Measurements from ENCODE around the gene SOX13. TPM values are rescaled to one million over a fixed set of nuclear protein-coding genes. Genes with fewer than 3 reads are reported as not detected.

Gene SOX13
- polyA plus RNA-seq, 4 donors, result 39.3 to 70.2 (median 51.6) TPM

GRCh38 chr1:204176049-204176448, 103.1 kb downstream of the SOX13 start:
- DNase-seq (ENCODE audit: low read depth in 4 of 4, low spot score in 2 of 4), result no peak

DNA sequence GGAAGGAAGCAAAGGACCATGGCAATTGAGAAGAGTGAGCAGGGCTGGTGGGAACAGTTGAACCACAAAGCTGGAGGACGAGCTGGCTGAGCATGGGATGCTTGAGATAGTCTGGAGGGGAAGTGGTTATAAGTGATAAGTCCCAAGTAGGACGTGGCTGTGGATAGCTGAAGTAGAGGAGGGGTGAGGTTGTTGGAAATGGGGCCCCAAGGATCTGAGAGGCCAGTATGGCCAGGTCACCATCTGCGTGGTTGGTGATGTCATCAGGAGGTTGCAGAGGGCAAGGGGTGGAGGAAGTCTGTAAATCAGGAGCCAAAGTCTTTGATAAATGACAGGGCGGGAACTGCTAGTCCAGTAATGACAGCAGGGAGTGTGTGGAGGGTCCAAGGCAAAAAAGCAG, 104.2 kb downstream of the SOX13 start:
- no peak for DNase-seq (ENCODE audit: low read depth in 4 of 4, low spot score in 2 of 4)

Other genes starting within 250 kb of the SOX13 start
- gene SNRPE, start 211.5 kb upstream of the SOX13 start, polyA plus RNA-seq (ENCODE audit: insufficient read length in 4 of 4), result 100 to 1,000 TPM; 225 to 307 (median 270) TPM
- gene ETNK2, start 78.9 kb downstream of the SOX13 start, polyA plus RNA-seq (ENCODE audit: insufficient read length in 4 of 4), result 10 to 100 TPM; 21.3 to 29.9 (median 22.1) TPM
- gene REN, start 93.2 kb downstream of the SOX13 start, polyA plus RNA-seq (ENCODE audit: insufficient read length in 4 of 4), result 100 to 1,000 TPM in 1 of 4 donors, 10 to 100 TPM in 3; 55.1 to 138 (median 79.4) TPM
- gene KISS1, start 123.4 kb downstream of the SOX13 start, polyA plus RNA-seq (ENCODE audit: insufficient read length in 4 of 4), result 1 to 10 TPM in 1 of 4 donors, under 1 TPM in 3; 0.32 to 1.5 (median 0.67) TPM
- 1 to 10 TPM; 2.7 to 4.2 (median 3.7) TPM for gene GOLT1A, start 140.9 kb downstream of the SOX13 start, polyA plus RNA-seq (ENCODE audit: insufficient read length in 4 of 4)